ENCODE measurements around the gene APP. TPM values are rescaled to one million over a fixed set of nuclear protein-coding genes. Genes with fewer than 3 reads are reported as not detected.
A peak's percentile ranks its signal among the peaks of the same experiment; 100 is the strongest.

The APP gene
- total RNA-seq, 4 donors from 2014 or later, result 209 to 297 (median 240) TPM

GRCh38 chr21:26072666-26073615 is 97.6 kb downstream of the APP start:
- DNase-seq, result no peak
- H3K4me3 ChIP-seq, result no peak overlapping the region
- H3K27ac ChIP-seq, result no peak overlapping the region
- peaks cover 0 to 38% (median 0%) of the 10 kb centered on the region in 4 donors for H3K4me1 ChIP-seq
- no peaks in the 10 kb centered on the region for H3K36me3 ChIP-seq
- TF ChIP-seq POLR2A (IDR thresholded peaks at IDR 0.05), result no peak
- TF ChIP-seq, protein P1, sequence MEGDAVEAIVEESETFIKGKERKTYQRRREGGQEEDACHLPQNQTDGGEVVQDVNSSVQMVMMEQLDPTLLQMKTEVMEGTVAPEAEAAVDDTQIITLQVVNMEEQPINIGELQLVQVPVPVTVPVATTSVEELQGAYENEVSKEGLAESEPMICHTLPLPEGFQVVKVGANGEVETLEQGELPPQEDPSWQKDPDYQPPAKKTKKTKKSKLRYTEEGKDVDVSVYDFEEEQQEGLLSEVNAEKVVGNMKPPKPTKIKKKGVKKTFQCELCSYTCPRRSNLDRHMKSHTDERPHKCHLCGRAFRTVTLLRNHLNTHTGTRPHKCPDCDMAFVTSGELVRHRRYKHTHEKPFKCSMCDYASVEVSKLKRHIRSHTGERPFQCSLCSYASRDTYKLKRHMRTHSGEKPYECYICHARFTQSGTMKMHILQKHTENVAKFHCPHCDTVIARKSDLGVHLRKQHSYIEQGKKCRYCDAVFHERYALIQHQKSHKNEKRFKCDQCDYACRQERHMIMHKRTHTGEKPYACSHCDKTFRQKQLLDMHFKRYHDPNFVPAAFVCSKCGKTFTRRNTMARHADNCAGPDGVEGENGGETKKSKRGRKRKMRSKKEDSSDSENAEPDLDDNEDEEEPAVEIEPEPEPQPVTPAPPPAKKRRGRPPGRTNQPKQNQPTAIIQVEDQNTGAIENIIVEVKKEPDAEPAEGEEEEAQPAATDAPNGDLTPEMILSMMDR (IDR thresholded peaks at IDR 0.05), result no peak
- H3K27me3 ChIP-seq, result no peaks in the 10 kb centered on the region
- no peaks in the 10 kb centered on the region for H3K9me3 ChIP-seq

- H3K4me1 ChIP-seq, result peaks cover 0 to 41% (median 0%) of the 10 kb centered on the region in 4 donors
- TF ChIP-seq, protein P1 (IDR thresholded peaks at IDR 0.05), result no peak
- no peak for TF ChIP-seq POLR2A (IDR thresholded peaks at IDR 0.05)
- H3K27me3 ChIP-seq, result no peaks in the 10 kb centered on the region
- H3K9me3 ChIP-seq, result no peaks in the 10 kb centered on the region
- DNase-seq, result peak in 2 of 3 donors; percentile 43 to 68
- H3K36me3 ChIP-seq, result no peaks in the 10 kb centered on the region
- peak overlapping the region in 1 of 4 donors; percentile 8 for H3K27ac ChIP-seq
- peak overlapping the region in 1 of 4 donors; percentile 0 for H3K4me3 ChIP-seq
Measured at GRCh38 chr21:26070822-26071425, 99.6 kb downstream of the APP start.

GRCh38 chr21:26070121-26070520 is 100.4 kb downstream of the APP start:
- TF ChIP-seq, protein P1 (IDR thresholded peaks at IDR 0.05), result no peak
- TF ChIP-seq POLR2A (IDR thresholded peaks at IDR 0.05), result no peak
- Histone ChIP-seq H3K4me3 (no peak overlapping the region), H3K9me3 (no peaks in the 10 kb centered on the region), H3K27ac (peak overlapping the region in 1 of 4 donors; percentile 8), H3K4me1 (peaks cover 0 to 41% (median 0%) of the 10 kb centered on the region in 4 donors), H3K36me3 (no peaks in the 10 kb centered on the region), H3K27me3 (no peaks in the 10 kb centered on the region)
- no peak for DNase-seq

GRCh38 chr21:26068776-26069175 is 101.8 kb downstream of the APP start:
- Histone ChIP-seq H3K27me3 (no peaks in the 10 kb centered on the region), H3K4me3 (no peak overlapping the region), H3K27ac (peak overlapping the region in 1 of 4 donors; percentile 51), H3K4me1 (peaks cover 0 to 41% (median 0%) of the 10 kb centered on the region in 4 donors), H3K9me3 (no peaks in the 10 kb centered on the region), H3K36me3 (no peaks in the 10 kb centered on the region)
- no peak for TF ChIP-seq POLR2A (IDR thresholded peaks at IDR 0.05)
- TF ChIP-seq, protein P1 (IDR thresholded peaks at IDR 0.05), result no peak
- DNase-seq, result no peak

GRCh38 chr21:26067836-26068594 is 102.6 kb downstream of the APP start:
- no peaks in the 10 kb centered on the region for H3K36me3 ChIP-seq
- H3K27ac ChIP-seq, result no peak overlapping the region
- H3K9me3 ChIP-seq, result no peaks in the 10 kb centered on the region
- no peak for DNase-seq
- TF ChIP-seq, protein P1 (IDR thresholded peaks at IDR 0.05), result no peak
- TF ChIP-seq POLR2A (IDR thresholded peaks at IDR 0.05), result no peak
- H3K4me1 ChIP-seq, result peaks cover 0 to 41% (median 0%) of the 10 kb centered on the region in 4 donors
- H3K4me3 ChIP-seq, result no peak overlapping the region
- H3K27me3 ChIP-seq, result no peaks in the 10 kb centered on the region
